ENCODE data around the gene LAIR1. TPM values are rescaled to one million over a fixed set of nuclear protein-coding genes. Genes with fewer than 3 reads are reported as not detected.
"Not testable (repeated sequence)": the region's sequence is repeated elsewhere in the genome, so short reads cannot be mapped to it uniquely, and the experiment has no call there.

LAIR1 gene
- total RNA-seq, 1 experiment from 2014 or later = not detected

DNA sequence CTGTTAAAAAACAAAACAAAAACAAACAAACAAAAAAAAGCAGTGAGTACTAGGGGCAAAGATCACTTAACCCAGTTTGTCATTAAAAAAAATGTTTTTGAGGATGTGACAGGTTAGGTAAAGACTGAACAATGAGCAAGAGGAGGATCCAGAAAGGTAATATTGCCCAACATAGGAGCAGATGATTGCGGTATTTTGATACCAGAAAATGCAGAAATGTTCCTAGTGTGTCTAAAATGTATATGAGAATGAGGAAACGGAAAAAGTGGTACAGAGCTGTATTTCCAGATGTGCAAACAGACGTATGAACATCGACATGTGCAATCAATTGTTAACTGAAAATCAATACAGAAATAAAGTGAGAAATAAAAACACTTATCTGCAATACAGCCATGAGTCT lies 20.9 kb downstream of the LAIR1 start:
- DNase-seq (ENCODE audit: low read depth) = no peak

DNA sequence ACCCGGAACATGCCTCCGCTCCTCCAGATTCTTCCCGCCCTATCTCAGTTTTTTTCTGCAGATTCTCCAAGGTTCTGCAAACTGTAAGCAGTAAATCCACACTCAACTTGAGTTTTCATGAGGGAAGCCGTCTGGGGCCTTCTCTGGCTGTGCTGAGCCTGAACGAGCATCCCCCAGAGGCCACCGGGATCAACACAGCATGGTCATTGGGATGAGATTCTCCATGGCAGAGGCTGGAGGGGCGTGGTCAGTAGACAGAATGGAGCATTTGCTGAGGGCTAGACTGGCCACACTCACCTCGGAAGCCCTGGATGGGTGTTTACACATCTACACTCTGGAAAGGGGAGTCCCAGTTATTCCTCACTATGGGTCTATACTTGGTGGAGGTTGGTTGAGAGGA lies 23.4 kb downstream of the LAIR1 start:
- no peak for DNase-seq (ENCODE audit: low read depth)

DNA sequence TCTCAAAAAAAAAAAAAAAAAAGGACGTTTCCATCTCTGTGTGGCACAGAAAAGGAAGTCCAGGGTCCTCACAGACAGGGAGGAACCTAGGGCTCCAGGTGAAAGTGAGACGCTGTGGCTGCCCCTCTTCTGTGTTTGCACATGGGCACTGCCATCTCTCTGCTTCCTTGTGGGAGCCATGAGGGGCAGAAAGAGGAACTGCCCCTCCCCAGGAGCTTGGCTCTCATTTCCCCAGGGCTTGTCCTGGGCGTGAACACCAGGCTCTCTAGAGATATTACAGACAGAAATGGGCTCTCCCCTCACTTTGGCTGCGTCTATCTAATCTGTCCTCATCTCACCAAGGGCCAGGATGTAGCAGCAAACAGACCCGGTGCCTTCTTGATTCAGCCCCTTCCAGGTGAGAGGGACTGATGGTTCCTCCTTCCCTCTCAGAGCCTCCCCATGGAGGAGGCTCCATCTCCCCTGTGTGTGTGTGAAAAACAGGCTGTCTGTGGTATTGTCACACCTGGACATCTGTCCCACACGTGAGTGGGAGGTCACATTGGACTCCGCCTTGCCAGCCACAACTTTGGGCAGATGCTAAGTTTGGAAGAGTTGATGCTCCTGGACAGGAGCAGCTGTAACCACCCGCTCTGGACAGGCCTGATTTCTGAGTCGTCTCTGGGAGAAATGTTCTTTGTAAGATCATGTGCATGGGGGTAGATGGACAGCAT lies 24.9 kb downstream of the LAIR1 start:
- no peak for DNase-seq (ENCODE audit: low read depth)

DNA sequence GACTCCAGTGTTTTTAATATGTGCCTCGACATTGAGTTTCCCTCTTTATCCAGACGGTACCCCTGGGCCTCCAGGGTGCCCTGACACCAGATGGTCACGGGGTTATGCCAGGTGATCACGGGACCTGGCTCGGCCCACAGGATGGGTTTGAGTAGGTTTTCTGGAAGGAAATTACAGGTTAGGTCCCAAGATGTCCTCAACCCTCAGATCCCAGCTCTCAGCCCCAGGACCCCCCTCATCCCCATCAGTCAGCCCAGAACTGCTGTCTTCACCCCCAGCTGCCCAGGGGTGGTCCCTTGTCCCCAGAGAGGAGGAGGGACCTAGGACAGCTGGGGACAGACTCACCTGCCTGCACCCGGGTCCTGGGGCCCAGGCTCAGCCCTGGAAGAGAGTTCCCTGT lies 26.2 kb downstream of the LAIR1 start:
- DNase-seq (ENCODE audit: low read depth) = no peak

DNA sequence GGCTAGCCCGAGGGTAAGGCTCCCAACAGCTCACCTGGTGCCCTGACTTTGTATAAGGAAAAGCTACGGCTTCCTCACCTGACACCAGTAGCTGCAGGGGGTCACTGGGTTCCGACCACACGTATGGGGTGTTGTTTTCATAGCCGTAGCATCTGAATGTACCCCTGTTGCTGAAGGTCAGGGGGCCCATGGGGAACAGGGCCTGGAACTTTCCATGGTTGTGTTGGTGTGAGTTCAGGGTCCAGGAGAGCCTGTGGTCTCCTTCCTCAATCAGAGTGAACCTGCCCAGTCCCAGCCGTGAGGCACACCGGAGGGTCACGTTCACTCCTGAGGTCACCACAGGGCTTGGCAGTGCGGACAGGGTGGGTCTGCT lies 26.9 kb downstream of the LAIR1 start:
- DNase-seq (ENCODE audit: low read depth) = no peak

DNA sequence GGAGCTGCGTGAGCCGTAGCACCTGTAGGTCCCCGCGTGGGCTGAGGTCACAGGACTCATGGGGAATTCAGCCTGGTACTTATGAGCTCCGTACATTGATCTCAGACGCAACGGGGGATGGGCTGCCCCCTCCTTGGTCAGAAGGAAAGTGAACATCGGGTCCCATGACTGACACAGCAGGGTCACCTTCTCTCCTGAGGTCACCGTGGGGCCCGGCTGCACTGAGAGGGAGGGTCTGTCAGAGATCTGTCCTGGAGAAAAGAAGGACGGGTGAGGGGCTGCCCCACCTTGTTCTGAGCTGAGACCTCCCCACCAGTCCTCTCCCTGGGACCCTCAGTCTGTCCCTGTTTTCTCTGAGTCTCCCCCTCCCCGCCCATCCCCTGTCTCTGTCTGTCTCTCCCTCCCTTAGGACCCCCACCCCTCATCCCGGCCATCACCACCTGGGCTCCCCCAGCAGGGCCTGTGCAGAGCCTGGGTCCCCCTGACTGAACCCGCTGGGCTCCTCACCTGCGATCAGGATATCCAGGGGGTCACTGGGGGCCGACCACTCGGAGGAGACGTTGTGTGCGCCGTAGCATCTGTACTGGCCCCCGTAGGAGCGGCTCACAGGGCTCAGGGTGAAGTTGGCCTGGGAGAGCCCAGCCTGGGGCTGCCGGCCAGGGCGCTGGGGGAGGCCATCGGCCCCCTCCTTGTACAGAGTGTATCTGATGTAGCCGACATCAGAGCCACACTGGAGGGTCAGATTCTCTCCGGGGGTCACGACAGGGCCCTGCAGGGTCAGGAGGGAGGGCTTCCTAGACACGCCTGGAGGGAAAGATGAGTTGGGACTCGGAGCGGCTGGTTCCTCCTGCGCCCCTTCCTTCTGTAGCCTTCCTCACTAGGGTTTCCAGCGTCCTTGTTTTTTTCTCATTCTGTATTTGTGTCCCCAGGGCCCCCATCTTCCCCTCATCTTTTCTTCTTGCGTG lies 27.6 kb downstream of the LAIR1 start:
- no peak for DNase-seq (ENCODE audit: low read depth)

DNA sequence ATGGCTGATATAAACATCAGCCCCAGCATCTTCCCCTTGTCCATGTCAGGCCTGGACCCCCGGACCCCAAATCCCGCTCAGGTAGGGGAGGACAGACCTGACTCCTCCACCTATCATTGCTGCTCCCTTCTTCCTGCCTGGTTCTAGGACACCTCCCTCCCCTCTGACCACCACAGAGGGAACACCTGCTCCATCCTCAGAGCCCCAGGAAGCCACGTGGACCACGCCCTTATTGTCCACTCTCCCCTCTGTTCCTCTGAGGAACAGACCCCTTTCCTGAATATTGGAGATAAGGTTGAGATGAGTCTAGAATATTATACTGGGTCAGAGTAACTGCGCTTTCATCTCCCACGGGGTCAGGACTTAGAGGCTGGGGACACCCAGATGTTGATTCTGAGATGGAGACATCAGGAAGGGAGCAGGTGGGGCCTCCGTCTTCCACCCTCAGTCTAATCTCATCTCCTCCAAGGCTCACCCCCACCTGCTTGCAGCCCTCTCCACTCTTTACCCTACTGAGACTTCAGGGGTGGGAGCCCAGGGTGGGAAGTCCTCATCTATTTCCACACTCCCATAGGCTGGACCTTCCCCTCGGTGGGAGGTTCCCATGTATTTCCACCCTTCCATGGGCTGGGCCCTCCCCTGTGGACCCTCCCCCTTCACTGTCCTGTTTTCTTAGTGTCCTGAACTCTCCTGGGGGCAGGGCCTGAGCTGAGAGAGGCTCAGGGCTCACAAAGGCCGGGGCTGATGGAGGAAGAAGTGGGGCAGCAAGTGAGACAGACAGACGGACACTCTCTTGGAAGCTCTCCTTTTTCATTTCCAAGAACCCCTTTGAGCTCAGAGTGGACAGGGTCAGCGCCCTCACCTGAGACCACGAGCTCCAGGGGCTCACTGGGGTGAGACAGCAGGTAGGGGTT lies 28.5 kb downstream of the LAIR1 start:
- no peak for DNase-seq (ENCODE audit: low read depth)

DNA sequence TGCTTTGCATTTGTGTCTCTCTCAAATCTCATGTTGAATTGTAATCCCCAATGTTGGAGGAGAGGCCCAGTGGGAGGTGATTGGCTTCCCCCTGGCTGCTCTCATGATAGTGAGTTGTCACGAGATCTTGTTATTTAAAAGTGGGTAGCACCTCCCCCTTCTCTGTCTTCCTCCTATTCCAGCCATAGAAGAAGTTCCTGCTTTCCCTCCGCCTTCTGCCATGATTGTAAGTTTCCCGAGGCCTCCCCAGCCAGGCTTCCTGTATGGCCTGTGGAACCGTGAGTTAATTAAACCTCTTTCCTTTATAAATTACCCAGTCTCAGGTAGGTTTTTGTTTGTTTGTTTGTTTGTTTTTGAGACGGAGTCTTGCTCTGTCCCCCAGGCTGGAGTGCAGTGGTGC lies 29.6 kb downstream of the LAIR1 start:
- no peak for DNase-seq (ENCODE audit: low read depth)

DNA sequence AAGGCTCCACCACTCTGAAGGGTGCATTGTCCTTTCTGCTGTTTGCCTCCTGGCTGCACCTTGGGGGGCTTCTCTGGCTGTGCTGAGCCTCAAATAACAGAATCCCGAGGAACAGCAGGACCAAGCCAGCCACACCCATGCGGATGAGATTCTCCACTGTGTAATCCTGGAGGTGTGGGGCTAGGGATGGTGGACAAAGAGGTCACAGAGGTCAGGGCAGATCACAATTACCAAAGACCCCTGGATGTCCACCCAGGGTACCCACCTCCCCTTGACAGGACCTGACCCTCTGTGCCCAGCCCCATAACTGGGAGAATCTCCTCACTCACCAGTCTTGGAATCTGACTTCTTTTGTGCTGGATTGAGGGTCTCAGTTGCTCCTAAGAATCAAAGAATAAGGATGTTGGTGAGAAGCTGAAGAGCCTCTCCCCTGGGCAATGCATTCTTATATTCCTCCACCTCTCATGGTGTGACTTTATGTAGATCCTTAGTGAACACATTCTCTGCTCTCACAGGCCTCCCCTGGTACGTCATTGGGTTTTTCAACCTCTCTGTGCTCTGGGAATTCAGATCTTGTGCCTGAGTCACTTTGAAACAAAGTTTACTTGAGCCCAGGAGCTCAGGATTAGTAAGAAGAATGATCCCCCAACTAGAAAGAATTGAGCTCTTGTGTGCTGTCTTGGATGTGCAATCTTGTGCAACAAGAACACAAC lies 31.0 kb downstream of the LAIR1 start:
- no peak for DNase-seq (ENCODE audit: low read depth)

DNA sequence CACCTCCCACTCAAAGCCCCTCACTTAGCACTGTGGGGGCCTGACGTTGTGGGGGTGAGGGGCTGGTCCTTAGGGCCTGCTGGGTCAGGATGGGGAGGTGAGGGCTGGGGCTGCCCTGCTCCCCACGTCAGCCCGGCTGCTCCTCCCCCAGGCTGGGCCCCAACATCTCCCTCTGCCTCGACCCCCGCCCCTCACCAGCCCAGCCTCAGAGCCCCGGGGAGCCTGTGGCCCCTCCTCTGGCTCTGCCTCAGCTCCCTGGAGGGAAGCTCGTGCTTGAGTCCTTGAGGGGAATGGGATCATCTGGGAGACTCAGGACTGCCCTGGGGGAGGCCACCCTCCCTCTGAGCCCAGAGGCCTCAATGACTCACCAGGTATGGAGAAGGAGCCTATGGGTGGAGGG lies 32.6 kb downstream of the LAIR1 start:
- DNase-seq (ENCODE audit: low read depth) = no peak

DNA sequence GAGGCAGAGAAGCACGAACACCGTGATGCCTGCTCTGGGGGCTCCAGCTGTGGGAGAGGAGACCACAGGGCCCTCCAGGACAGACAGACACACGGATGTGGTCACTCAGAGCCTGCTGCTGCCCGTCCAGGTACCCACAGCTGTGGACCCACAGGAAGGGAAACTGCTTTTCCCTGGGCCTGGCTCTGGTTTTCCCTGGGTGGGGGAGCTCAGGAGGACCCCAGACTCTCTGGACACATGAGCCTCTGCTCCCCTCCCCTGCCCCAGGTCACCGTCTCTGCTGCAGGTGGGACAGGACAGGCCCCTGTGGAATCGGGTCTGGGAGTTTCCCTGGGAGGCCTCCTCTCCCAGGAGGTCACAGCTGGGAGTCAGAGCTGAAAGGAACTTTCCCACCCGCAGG lies 33.1 kb downstream of the LAIR1 start:
- no peak for DNase-seq (ENCODE audit: low read depth)

DNA sequence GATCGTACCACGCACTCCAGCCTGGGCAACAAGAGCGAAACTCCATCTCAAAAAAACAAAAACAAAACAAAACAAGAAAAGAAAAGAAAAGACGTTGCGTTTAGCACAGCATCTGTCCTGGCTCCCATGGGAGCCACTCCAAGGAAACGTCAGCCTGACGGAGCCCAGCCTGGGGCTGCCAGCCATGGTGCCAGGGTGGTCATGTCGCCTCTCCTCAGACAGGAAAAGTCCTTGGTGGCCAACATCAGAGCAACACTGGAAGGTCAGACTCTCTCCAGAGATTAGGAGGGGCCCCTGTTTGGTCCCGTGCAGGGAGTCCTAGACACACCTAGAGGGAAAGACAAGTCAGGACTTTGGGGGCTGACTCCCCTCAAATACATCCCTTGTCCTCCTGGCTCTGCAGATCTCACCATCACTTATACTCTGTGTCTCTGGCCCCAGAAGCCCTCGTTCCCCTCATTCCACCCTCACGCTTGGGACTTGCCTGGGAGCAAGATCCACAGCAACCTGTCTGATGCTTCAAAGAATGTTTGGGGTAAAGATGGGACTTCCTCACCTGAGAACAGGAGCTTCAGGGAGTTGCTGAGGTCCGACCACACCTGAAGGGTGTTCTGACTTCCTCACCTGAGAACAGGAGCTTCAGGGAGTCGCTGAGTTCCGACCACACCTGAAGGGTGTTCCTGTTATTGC lies 35.1 kb downstream of the LAIR1 start:
- no peak for DNase-seq (ENCODE audit: low read depth)

DNA sequence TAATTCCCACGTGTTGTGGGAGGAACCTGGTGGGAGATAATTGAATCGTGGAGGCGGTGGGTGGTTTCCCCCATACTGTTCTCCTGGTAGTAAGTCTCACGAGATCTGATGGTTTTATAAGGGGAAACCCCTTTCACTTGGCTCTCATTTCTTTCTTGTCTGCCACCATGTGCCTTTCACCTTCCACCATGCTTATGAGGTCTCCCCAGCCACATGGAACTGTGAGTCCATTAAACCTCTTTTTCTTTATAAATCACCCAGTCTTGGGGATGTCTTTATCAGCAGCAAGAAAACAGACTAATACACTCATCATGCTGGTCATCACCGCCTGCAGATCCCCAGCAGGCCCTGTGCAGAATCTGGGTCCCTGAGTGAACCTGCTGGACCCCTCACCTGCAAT lies 36.0 kb downstream of the LAIR1 start:
- DNase-seq (ENCODE audit: low read depth) = not testable (repeated sequence)

DNA sequence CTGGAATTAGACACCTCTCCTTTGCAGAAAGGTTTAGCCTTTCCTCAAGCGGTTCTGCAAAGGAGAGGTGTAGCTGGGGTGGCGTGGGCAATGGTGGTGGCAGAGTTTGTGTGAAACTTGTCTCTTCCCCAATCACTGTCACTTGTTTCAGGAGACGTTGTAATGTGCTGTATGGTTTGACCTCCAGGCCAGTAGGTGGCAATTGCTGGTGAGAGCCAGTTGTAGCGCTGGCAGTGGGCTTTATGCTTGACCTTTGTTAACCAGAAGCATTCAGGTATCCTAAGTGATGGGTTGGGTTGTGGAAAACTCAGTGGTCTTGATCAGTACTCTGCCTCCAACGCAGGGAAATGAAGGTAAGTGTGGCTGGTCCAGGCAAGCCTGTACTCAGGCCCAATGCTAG lies 39.1 kb downstream of the LAIR1 start:
- no peak for DNase-seq (ENCODE audit: low read depth)

DNA sequence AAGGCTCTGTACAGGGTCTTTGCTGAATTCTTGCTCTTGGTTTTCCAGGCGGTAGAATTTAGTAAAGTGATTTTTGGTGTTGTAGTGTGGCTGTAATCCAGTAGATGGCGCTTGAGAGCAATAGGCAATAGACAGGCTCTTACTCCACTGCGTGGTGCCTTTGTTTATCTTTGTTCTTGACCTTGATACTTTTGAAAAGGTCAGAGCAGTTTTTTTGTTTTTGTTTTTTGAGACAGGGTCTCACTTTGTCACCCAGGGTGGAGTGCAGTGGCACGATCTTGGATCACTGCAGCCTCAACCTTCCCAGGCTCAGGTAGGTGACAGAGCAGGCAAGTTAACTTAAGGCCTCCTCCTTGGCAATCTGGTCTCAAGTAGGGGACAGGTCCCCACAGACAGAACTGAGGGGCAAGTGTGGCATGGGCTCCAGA lies 39.5 kb downstream of the LAIR1 start:
- peak; percentile 37 for DNase-seq (ENCODE audit: low read depth)

DNA sequence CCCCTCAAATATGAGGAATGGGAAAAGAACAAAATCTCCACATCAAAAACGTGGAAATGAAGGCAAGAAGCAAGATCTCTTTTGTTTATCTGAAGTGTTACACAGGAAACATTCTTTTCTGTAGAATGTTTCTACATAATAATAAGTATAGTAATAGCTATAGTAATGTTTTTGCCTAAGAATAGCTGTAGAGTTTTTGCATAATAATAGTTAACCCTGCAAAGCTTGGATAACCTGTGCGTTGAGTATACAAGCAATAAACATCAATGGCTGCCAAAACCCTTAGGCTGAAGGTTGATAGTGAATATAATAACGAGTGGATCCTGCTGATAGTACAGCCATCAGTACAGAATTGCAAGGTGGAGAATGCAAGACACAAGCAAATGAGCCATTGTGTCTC lies 40.7 kb downstream of the LAIR1 start:
- DNase-seq (ENCODE audit: low read depth) = no peak

DNA sequence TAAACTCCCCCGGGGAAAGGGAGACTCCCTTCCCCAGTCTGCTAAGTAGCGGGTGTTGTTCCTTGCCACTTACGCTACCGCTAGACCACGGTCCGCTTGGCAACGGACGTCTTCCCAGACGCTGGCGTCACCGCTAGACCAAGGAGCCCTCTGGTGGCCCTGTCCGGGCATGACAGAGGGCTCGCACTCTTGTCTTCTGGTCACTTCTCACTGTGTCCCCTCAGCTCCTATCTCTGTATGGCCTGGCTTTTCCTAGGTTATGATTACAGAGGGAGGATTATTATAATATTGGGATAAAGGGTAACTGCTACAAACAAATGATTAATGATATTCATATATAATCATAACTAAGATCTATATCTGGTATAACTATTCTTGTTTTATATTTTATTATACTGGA lies 41.8 kb downstream of the LAIR1 start:
- DNase-seq (ENCODE audit: low read depth) = not testable (repeated sequence)

DNA sequence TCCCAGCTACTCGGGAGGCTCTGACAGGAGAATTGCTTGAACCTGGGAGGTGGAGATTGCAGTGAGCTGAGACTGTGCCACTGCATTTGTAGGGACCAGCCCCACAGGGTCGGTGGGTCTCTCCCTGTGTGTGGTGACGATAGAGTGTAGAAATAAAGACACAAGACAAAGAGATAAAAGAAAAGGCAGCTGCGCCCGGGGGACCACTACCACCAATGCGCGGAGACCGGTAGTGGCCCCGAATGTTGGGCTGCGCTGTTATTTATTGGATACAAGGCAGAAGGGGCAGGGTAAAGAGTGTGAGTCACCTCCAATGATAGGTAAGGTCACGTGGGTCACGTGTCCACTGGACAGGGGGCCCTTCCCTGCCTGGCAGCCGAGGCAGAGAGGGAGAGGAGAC lies 42.4 kb downstream of the LAIR1 start:
- not testable (repeated sequence) for DNase-seq (ENCODE audit: low read depth)

DNA sequence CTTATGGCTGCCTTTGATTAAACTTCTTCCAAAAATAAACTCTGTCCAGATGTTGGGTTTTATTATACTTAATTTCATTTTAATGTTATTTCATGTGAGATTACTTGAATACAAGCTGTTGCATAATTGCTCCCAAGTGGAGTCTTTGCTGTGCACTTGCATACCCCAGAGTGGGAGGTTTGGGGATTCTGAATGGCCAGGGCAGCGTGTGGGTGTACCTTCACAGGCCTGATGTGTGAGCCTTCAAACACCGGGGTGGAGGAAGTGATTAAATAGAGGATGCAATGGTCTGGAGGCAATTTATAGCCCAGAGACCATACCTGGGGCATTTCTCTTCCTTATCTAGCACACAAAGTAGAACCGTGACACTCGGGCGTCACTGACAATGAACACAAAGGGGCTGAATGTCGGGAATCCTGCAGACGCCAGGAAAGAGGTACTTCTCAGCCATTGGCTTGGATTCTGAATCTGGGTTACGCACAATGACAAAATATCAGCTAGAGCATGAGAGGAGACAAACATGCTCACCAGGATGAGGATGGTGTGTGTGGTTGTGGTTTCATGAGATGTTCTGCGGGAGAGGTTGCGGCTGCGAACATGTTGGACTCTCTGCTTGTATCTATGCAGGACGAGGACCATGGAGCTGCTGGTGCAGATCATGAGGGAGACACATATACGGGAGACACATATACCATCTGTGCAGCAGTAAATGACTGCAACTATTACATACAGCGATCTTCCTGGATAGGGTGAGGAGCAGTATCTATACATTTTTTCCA lies 44.6 kb downstream of the LAIR1 start:
- DNase-seq (ENCODE audit: low read depth) = no peak

DNA sequence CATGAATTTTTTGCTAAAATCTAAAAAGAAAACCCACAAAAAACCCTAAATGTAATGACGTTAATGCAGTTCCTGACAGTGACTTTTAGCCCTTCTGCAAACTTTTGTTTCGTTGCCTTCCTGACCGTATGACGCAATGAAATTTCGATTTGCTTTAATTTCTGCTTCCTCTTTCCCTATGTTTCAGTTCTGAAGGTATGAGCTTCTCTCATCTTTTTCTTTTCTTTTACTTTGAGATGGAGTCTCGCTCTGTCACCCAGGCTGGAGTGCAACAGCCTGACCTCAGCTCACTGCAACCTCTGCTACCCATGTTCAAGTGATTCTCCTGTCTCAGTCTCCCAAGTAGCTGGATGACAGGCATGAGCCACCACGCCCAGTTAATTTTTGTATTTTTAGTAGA lies 45.7 kb downstream of the LAIR1 start:
- no peak for DNase-seq (ENCODE audit: low read depth)
